Mammary epithelial cell (primary cell): ENCODE results near the gene CFAP299.

Experiments
- EZH2 ChIP-seq: IDR thresholded peaks from 2 replicates; pipeline ENCODE4 v1.6.1; 2012; ENCODE audit warnings: low read length, inconsistent platforms, borderline replicate concordance
- TF ChIP-seq, protein P1 (sequence below), 2 donors: IDR thresholded peaks in 1 of 2; conservative IDR thresholded peaks in 1 of 2; 2 replicates each; pipeline ENCODE4 v1.5.1; 2011 to 2012; ENCODE audit warnings: inconsistent platforms in 2 of 2, low read length in 2 of 2, mild to moderate bottlenecking in 2 of 2, control low read depth in 1 of 2, low read depth in 1 of 2; ENCODE audit not compliant: insufficient read depth in 1 of 2; ENCODE audit errors: extremely low read depth in 1 of 2

- TF ChIP-seq EZH2: no peak
- TF ChIP-seq, protein P1, sequence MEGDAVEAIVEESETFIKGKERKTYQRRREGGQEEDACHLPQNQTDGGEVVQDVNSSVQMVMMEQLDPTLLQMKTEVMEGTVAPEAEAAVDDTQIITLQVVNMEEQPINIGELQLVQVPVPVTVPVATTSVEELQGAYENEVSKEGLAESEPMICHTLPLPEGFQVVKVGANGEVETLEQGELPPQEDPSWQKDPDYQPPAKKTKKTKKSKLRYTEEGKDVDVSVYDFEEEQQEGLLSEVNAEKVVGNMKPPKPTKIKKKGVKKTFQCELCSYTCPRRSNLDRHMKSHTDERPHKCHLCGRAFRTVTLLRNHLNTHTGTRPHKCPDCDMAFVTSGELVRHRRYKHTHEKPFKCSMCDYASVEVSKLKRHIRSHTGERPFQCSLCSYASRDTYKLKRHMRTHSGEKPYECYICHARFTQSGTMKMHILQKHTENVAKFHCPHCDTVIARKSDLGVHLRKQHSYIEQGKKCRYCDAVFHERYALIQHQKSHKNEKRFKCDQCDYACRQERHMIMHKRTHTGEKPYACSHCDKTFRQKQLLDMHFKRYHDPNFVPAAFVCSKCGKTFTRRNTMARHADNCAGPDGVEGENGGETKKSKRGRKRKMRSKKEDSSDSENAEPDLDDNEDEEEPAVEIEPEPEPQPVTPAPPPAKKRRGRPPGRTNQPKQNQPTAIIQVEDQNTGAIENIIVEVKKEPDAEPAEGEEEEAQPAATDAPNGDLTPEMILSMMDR (conservative IDR thresholded peaks at IDR 0.05 in 1 of 2, IDR thresholded peaks at IDR 0.05 in 1 of 2; ENCODE audit: extremely low read depth in 1 of 2, insufficient read depth in 1 of 2, low read depth in 1 of 2, low read length in 2 of 2): no peak
Observed at GRCh38 chr4:80846210-80846609, 510.7 kb downstream of the CFAP299 start.
